Panc1 (cell line): ENCODE data around the gene ASTN2. TPM values are rescaled to one million over a fixed set of nuclear protein-coding genes. Genes with fewer than 3 reads are reported as not detected.

Experiments
- ATAC-seq: fragments of 200-7000 bp; cut with Tn5 transposase; 2 replicates; pipeline ENCODE4 v1.9.1; 2020; ENCODE audit warnings: mild to moderate bottlenecking, moderate library complexity
- BruUV-seq: library from RNA; stranded (reverse); fragments of 400-500 nt; replicated peaks from 2 replicates; lab custom pipeline; 2021; lab: Mats Ljungman, UMichigan
- CTCF ChIA-PET: fragments of 300-600 bp; sonication (Branson Sonifier 250); formaldehyde crosslinking; loops from one replicate; lab custom pipeline; 2022; ENCODE audit warnings: antibody characterized with exemption; lab: Charles Lee
- POLR2A ChIA-PET: fragments of 300-600 bp; sonication (Branson Sonifier 250); formaldehyde crosslinking; loops from one replicate; lab custom pipeline; 2022; ENCODE audit warnings: antibody characterized with exemption; lab: Charles Lee
- DNase-seq: peaks from one replicate; pipeline ENCODE4 v3.0.0-alpha.2; 2010; ENCODE audit warnings: low read depth, low spot score
- H3K27ac ChIP-seq: 2 replicates; pipeline ENCODE4 v1.5.1; 2011; ENCODE audit warnings: mild to moderate bottlenecking, low read length, inconsistent platforms
- H3K27me3 ChIP-seq: fragments of 200-500 bp; sonication (Bioruptor generic); 2 replicates; pipeline ENCODE4 v1.6.0; 2014; ENCODE audit warnings: low read length, inconsistent platforms; ENCODE audit not compliant: control insufficient read depth, insufficient read depth
- H3K36me3 ChIP-seq: fragments of 200-500 bp; sonication (Bioruptor generic); 2 replicates; pipeline ENCODE4 v1.5.1; 2014; ENCODE audit warnings: inconsistent platforms, mild to moderate bottlenecking, low read length, moderate library complexity; ENCODE audit not compliant: control insufficient read depth, insufficient read depth
- H3K4me1 ChIP-seq: 2 replicates; pipeline ENCODE4 v1.5.1; 2011; ENCODE audit warnings: inconsistent platforms, mild to moderate bottlenecking, low read length, moderate library complexity; ENCODE audit not compliant: control insufficient read depth, insufficient read depth
- H3K4me3 ChIP-seq, 2 experiments: 2 replicates each; pipeline ENCODE4 v1.5.1; 2011 to 2012; ENCODE audit warnings: low read depth in 2 of 2, low read length in 2 of 2, mild to moderate bottlenecking in 2 of 2, inconsistent platforms in 1 of 2, moderate library complexity in 1 of 2
- H3K9me3 ChIP-seq: fragments of 200-500 bp; sonication (Bioruptor generic); 2 replicates; pipeline ENCODE4 v1.5.1; 2014; ENCODE audit warnings: low read depth, mild to moderate bottlenecking, inconsistent platforms, low read length, moderate library complexity; ENCODE audit not compliant: control insufficient read depth, insufficient read depth
- POLR2AphosphoS5 ChIP-seq: IDR thresholded peaks from 2 replicates; pipeline ENCODE4 v1.6.1; 2012; ENCODE audit warnings: mild to moderate bottlenecking, low read depth, low read length, moderate library complexity
- SIN3A ChIP-seq: IDR thresholded peaks from 2 replicates; pipeline ENCODE4 v1.6.1; 2012; ENCODE audit warnings: low read depth, mild to moderate bottlenecking, low read length, moderate library complexity, borderline replicate concordance; ENCODE audit not compliant: insufficient read depth
- TCF7L2 ChIP-seq: IDR thresholded peaks from 2 replicates; pipeline ENCODE4 v1.6.1; 2011; ENCODE audit warnings: mild to moderate bottlenecking, low read depth, low read length, inconsistent platforms
- in situ Hi-C: cut with HindIII; loops from 2 replicates; pipeline ENCODE4 v1.10.0; 2016; ENCODE audit warnings: low sequenced_read_pairs, low pct_unique_long_range_greater_than_20kb
- intact Hi-C: fragments of 100-400 bp; cut with micrococcal nuclease; formaldehyde crosslinking; loops from one replicate; pipeline ENCODE4 v1.10.0; 2022; ENCODE audit not compliant: unreplicated experiment
- total RNA-seq: library from RNA; stranded (reverse); gene quantifications from one replicate; pipeline ENCODE4 v1.2.1, GENCODE V29; 2021; ENCODE audit not compliant: unreplicated experiment
- TF ChIP-seq, protein P1 (sequence below), 2 experiments: IDR thresholded peaks; 2 replicates each; pipeline ENCODE4 v1.6.1; 2011 to 2012; ENCODE audit warnings: low read depth in 2 of 2, control low read depth in 1 of 2, low read length in 1 of 2, mild to moderate bottlenecking in 1 of 2, moderate library complexity in 1 of 2; ENCODE audit not compliant: insufficient read depth in 1 of 2
- TF ChIP-seq, protein P2 (sequence below): fragments of 450-650 bp; IDR thresholded peaks from 2 replicates; pipeline ENCODE4 v1.5.1; 2017; ENCODE audit warnings: mild to moderate bottlenecking

ASTN2 gene
- total RNA-seq, 1 experiment from 2014 or later: 3.9 TPM

DNA sequence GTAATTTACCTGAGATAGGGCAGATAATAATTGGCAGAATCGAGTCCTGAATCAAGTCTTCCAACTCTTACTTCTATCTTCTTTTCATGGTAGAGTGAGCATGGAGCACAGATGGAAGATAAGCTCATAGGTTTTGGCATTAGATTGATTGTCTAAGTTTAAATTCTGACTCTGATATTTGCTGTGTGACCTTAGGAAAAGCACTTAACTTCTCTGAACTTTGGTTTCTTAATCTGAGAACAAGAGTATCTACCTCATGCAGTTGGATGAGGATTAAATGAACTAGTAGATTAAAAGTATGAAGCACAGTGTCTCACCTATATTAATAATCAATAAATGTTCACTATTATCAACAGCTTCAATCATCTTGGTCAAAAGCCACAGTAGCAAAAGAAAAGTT is 9.4 kb upstream of the ASTN2 start:
- DNase-seq (no peak), ATAC-seq (no peak)
- intact Hi-C loops: no loop called here
- Histone ChIP-seq H3K4me3 (no peak overlapping the region), H3K4me1 (no peaks in the 10 kb centered on the region), H3K9me3 (no peaks in the 10 kb centered on the region), H3K27me3 (no peaks in the 10 kb centered on the region), H3K27ac (no peak overlapping the region), H3K36me3 (no peaks in the 10 kb centered on the region)
- in situ Hi-C loops: no loop called here
- BruUV-seq: no TSS peak
- no peak for TF ChIP-seq POLR2AphosphoS5
- TF ChIP-seq, protein P1, sequence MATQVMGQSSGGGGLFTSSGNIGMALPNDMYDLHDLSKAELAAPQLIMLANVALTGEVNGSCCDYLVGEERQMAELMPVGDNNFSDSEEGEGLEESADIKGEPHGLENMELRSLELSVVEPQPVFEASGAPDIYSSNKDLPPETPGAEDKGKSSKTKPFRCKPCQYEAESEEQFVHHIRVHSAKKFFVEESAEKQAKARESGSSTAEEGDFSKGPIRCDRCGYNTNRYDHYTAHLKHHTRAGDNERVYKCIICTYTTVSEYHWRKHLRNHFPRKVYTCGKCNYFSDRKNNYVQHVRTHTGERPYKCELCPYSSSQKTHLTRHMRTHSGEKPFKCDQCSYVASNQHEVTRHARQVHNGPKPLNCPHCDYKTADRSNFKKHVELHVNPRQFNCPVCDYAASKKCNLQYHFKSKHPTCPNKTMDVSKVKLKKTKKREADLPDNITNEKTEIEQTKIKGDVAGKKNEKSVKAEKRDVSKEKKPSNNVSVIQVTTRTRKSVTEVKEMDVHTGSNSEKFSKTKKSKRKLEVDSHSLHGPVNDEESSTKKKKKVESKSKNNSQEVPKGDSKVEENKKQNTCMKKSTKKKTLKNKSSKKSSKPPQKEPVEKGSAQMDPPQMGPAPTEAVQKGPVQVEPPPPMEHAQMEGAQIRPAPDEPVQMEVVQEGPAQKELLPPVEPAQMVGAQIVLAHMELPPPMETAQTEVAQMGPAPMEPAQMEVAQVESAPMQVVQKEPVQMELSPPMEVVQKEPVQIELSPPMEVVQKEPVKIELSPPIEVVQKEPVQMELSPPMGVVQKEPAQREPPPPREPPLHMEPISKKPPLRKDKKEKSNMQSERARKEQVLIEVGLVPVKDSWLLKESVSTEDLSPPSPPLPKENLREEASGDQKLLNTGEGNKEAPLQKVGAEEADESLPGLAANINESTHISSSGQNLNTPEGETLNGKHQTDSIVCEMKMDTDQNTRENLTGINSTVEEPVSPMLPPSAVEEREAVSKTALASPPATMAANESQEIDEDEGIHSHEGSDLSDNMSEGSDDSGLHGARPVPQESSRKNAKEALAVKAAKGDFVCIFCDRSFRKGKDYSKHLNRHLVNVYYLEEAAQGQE (IDR thresholded peaks at IDR 0.05; ENCODE audit: insufficient read depth in 1 of 2, low read depth in 2 of 2, low read length in 1 of 2): no peak
- TF ChIP-seq, protein P2, sequence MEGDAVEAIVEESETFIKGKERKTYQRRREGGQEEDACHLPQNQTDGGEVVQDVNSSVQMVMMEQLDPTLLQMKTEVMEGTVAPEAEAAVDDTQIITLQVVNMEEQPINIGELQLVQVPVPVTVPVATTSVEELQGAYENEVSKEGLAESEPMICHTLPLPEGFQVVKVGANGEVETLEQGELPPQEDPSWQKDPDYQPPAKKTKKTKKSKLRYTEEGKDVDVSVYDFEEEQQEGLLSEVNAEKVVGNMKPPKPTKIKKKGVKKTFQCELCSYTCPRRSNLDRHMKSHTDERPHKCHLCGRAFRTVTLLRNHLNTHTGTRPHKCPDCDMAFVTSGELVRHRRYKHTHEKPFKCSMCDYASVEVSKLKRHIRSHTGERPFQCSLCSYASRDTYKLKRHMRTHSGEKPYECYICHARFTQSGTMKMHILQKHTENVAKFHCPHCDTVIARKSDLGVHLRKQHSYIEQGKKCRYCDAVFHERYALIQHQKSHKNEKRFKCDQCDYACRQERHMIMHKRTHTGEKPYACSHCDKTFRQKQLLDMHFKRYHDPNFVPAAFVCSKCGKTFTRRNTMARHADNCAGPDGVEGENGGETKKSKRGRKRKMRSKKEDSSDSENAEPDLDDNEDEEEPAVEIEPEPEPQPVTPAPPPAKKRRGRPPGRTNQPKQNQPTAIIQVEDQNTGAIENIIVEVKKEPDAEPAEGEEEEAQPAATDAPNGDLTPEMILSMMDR: no peak
- TF ChIP-seq TCF7L2: no peak
- TF ChIP-seq SIN3A: no peak
- CTCF ChIA-PET: no interaction called here
- POLR2A ChIA-PET: no interaction called here

DNA sequence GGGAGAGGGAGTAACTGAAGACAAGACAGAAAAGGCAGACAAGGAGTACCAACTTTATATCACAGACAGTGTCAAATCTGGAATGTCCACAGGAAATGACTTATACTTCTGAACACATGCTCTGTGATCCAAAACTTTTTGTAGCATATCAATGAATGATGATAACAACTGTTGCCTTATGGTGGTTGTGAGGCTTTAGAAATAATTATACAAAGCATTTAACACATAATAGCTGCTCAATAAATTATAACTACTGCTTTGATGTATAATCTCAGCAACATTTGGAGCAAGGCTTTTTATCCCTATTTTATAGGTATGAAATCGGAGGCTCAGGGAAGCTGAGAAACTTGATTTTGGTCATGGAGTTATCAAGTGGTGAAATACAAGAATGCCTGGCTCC is 3.3 kb upstream of the ASTN2 start:
- POLR2A ChIA-PET: no interaction called here
- Histone ChIP-seq H3K36me3 (no peaks in the 10 kb centered on the region), H3K27ac (no peak overlapping the region), H3K27me3 (peaks cover 2% of the 10 kb centered on the region), H3K4me3 (no peak overlapping the region), H3K4me1 (no peaks in the 10 kb centered on the region), H3K9me3 (no peaks in the 10 kb centered on the region)
- CTCF ChIA-PET: no interaction called here
- no peak for DNase-seq
- BruUV-seq: no TSS peak
- no peak for ATAC-seq
- intact Hi-C loops: no loop called here
- TF ChIP-seq, protein P2: no peak
- TF ChIP-seq POLR2AphosphoS5 (no peak), TCF7L2 (no peak), SIN3A (no peak)
- TF ChIP-seq, protein P1 (IDR thresholded peaks at IDR 0.05; ENCODE audit: insufficient read depth in 1 of 2, low read depth in 2 of 2, low read length in 1 of 2): no peak
- in situ Hi-C loops: no loop called here
